Measurements from ENCODE around the gene SPECC1. TPM values are rescaled to one million over a fixed set of nuclear protein-coding genes. Genes with fewer than 3 reads are reported as not detected.

SPECC1 gene
- total and polyA plus RNA-seq, 9 of the 15 experiments (the other 6 are each of a cell fraction or from before 2014, with no cell fraction given), result 2.4 to 19.6 (median 14.7) TPM

DNA sequence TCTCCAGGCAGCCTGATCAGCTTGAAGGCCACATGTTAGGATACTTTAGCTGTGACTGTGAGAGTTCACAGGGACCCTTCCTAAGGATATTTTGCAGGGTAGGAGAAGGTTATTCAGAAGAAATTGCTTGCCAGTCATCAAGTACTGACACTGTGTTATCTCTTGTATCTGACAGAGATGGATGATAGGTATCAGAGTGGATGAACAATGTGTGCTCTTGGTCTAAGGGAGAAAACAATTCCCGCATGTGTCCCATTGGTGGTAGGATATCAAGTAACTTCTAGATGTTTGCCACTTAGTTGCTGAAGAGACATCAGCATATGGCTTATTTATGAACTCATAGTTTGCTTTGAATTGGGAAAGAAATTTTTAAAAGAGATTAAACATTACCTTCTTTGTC is 219.3 kb downstream of the SPECC1 start:
- DNase-seq (ENCODE audit: extremely low read depth in 1 of 4, low spot score in 3 of 4) (no peak), FAIRE-seq (no peak), ATAC-seq (no peak)
- no peak overlapping the region for H2AFZ ChIP-seq (ENCODE audit: low read depth, low read length)
- POLR2A ChIA-PET, result interaction anchor here (0.8 kb wide), 1 partner anchor 41 kb away, joined by 3 read pairs; no protein-coding TSS in a partner anchor
- no peaks in the 10 kb centered on the region for H3K9me3 ChIP-seq (replicated peaks; ENCODE audit: control insufficient read depth, insufficient read depth, low read depth, low read length)
- intact Hi-C loops (cut with micrococcal nuclease) (no loop called here), in situ Hi-C loops (cut with MboI) (no loop called here)
- no peaks in the 10 kb centered on the region for H3K9me1 ChIP-seq (ENCODE audit: control insufficient read depth, insufficient read depth, low read length)
- H3K27ac ChIP-seq (ENCODE audit: extremely low read depth, low read depth, low read length), result no peak overlapping the region
- TF ChIP-seq PBX2 (CRISPR knock-in tag; IDR thresholded peaks at IDR 0.05; ENCODE audit: low read depth) (no peak), PBX2 (tag; conservative IDR thresholded peaks at IDR 0.05; ENCODE audit: low read depth) (0 out of 2 replicates have a peak, but pooled peaks have one; percentile 14), THAP7 (CRISPR knock-in tag; IDR thresholded peaks at IDR 0.05) (no peak), POLR2G (IDR thresholded peaks at IDR 0.05; ENCODE audit: low read depth, low read length) (no peak), PHTF2 (CRISPR knock-in tag; IDR thresholded peaks at IDR 0.05) (no peak), HMG20B (CRISPR knock-in tag; IDR thresholded peaks at IDR 0.05) (no peak), TRIM25 (IDR thresholded peaks at IDR 0.05; ENCODE audit: borderline replicate concordance) (no peak), CSDE1 (IDR thresholded peaks at IDR 0.05) (no peak), PKNOX1 (IDR thresholded peaks at IDR 0.05) (peak; percentile 18; the same call in 1 of the 2 replicates), ZZZ3 (IDR thresholded peaks at IDR 0.05) (no peak), MEIS2 (IDR thresholded peaks at IDR 0.05; ENCODE audit: partially characterized antibody) (peak; percentile 32)
- TF ChIP-seq, protein P1, sequence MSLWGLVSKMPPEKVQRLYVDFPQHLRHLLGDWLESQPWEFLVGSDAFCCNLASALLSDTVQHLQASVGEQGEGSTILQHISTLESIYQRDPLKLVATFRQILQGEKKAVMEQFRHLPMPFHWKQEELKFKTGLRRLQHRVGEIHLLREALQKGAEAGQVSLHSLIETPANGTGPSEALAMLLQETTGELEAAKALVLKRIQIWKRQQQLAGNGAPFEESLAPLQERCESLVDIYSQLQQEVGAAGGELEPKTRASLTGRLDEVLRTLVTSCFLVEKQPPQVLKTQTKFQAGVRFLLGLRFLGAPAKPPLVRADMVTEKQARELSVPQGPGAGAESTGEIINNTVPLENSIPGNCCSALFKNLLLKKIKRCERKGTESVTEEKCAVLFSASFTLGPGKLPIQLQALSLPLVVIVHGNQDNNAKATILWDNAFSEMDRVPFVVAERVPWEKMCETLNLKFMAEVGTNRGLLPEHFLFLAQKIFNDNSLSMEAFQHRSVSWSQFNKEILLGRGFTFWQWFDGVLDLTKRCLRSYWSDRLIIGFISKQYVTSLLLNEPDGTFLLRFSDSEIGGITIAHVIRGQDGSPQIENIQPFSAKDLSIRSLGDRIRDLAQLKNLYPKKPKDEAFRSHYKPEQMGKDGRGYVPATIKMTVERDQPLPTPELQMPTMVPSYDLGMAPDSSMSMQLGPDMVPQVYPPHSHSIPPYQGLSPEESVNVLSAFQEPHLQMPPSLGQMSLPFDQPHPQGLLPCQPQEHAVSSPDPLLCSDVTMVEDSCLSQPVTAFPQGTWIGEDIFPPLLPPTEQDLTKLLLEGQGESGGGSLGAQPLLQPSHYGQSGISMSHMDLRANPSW (CRISPR knock-in tag; IDR thresholded peaks at IDR 0.05), result no peak
- no peak overlapping the region for H3K4me2 ChIP-seq (ENCODE audit: insufficient read depth, low read length)
- H3K36me3 ChIP-seq (ENCODE audit: control insufficient read depth, insufficient read depth, low read length), result peaks cover 20% of the 10 kb centered on the region; the same call in 2 of the 3 replicates
- 88% methylated on average over 1 of the region's 1 CpG for WGBS (ENCODE audit: insufficient coverage, low coverage, missing lambda C conversion rate)
- no peak overlapping the region for H3K4me3 ChIP-seq
- H3K4me1 ChIP-seq (replicated peaks in 1 of 2; ENCODE audit: control insufficient read depth in 2 of 2, insufficient read depth in 2 of 2, low read length in 2 of 2), result peaks cover 0 to 6% of the 10 kb centered on the region in 2 experiments; a peak in 3 of 5 replicates
- CTCF ChIA-PET (ENCODE audit: low intra/inter-chr PET ratio), result interaction anchor here (2.3 kb wide), 1 partner anchor 93 kb away, joined by 15 read pairs; no protein-coding TSS in a partner anchor
- no peak overlapping the region for H3K9ac ChIP-seq (ENCODE audit: insufficient read depth in 1 of 2, low read depth in 2 of 2, low read length in 2 of 2)
- no TSS peak for BruUV-seq (replicated peaks)
- 0 out of 2 replicates have a peak, but pooled peaks cover 4% of the 10 kb centered on the region for H4K20me1 ChIP-seq (replicated peaks; ENCODE audit: control insufficient read depth, insufficient read depth, low read length)
- H3K27me3 ChIP-seq (ENCODE audit: control insufficient read depth in 2 of 2, insufficient read depth in 2 of 2, low read length in 2 of 2), result no peaks in the 10 kb centered on the region
- no peaks in the 10 kb centered on the region for H3K79me2 ChIP-seq (ENCODE audit: control insufficient read depth, insufficient read depth, low read length)
